Lung (tissue), 12 donors: Measurements from ENCODE around the gene DCDC1. TPM values are rescaled to one million over a fixed set of nuclear protein-coding genes. Genes with fewer than 3 reads are reported as not detected.

Source experiments
- ATAC-seq: fragments of 200-7000 bp; cut with Tn5 transposase; one replicate; pipeline ENCODE4 v1.9.1; 2020; ENCODE audit warnings: moderate number of reproducible peaks; ENCODE audit not compliant: insufficient read depth, low FRiP score
- DNase-seq, 3 donors: peaks; one replicate each; pipeline ENCODE4 v3.0.0-alpha.2; 2013 to 2017
- H3K27ac ChIP-seq, 2 donors: one replicate each; pipeline ENCODE4 v1.5.1; 2013; ENCODE audit warnings: mild to moderate bottlenecking in 2 of 2, moderate library complexity in 2 of 2, control low read depth in 1 of 2, inconsistent platforms in 1 of 2, low read depth in 1 of 2, low read length in 1 of 2
- H3K27me3 ChIP-seq, 3 donors: one replicate each; pipeline ENCODE4 v1.5.1; 2013; ENCODE audit warnings: low read length in 2 of 3; ENCODE audit not compliant: control insufficient read depth in 3 of 3, insufficient read depth in 3 of 3
- H3K36me3 ChIP-seq, 4 donors: one replicate each; pipeline ENCODE4 v1.5.1; 2013; ENCODE audit warnings: low read length in 4 of 4, mild to moderate bottlenecking in 1 of 4, moderate library complexity in 1 of 4; ENCODE audit not compliant: control insufficient read depth in 4 of 4, insufficient read depth in 4 of 4
- H3K4me1 ChIP-seq, 5 donors: one replicate each; pipeline ENCODE4 v1.5.1; 2013; ENCODE audit warnings: low read length in 5 of 5, mild to moderate bottlenecking in 2 of 5, moderate library complexity in 1 of 5; ENCODE audit not compliant: control insufficient read depth in 5 of 5, insufficient read depth in 5 of 5
- H3K4me3 ChIP-seq: one replicate; pipeline ENCODE4 v1.5.1; 2013; ENCODE audit warnings: mild to moderate bottlenecking, control low read depth, moderate library complexity
- H3K9ac ChIP-seq, 2 donors: one replicate each; pipeline ENCODE4 v1.5.1; 2013; ENCODE audit warnings: low read length in 2 of 2, control low read depth in 1 of 2; ENCODE audit not compliant: insufficient read depth in 1 of 2
- H3K9me3 ChIP-seq, 4 donors: one replicate each; pipeline ENCODE4 v1.5.1; 2013; ENCODE audit warnings: low read length in 3 of 4, mild to moderate bottlenecking in 1 of 4, moderate library complexity in 1 of 4; ENCODE audit not compliant: control insufficient read depth in 4 of 4, insufficient read depth in 3 of 4
- WGBS, 2 donors: extraction: QIAGEN DNeasy Blood & Tissue Kit; methylation state at CpG; one replicate each; pipeline ENCODE4 v1.1.7; 2013; 5-methylcytosine and 5-hydroxymethylcytosine counted together
- polyA plus RNA-seq, 2 donors: library from polyadenylated mRNA; stranded (reverse); fragments of 200-250 nt; gene quantifications; one replicate each; pipeline ENCODE4 v1.2.1, GENCODE V29; 2013
- total RNA-seq, 2 donors: library from RNA; depleted of rRNA in 1 of 2; stranded (reverse); fragments of >200 nt in 1 of 2; gene quantifications; one replicate each; pipeline ENCODE4 v1.2.1, GENCODE V29; 2014 to 2021
- TF ChIP-seq, protein P1 (sequence below): IDR thresholded peaks from 2 replicates; pipeline ENCODE4 v1.5.1; 2012; ENCODE audit warnings: mild to moderate bottlenecking; ENCODE audit errors: control extremely low read depth, extremely low read depth
- donor health status: control.
- donor health status: control.
- donor health status: Bipolar disorder and iron deficiency.
- donor health status: healthy.
- donor health status: DM: yes; HTN: yes; CAD: no.

DCDC1 gene
- total and polyA plus RNA-seq, 4 donors: 0.47 to 20.6 (median 4.7) TPM

DNA sequence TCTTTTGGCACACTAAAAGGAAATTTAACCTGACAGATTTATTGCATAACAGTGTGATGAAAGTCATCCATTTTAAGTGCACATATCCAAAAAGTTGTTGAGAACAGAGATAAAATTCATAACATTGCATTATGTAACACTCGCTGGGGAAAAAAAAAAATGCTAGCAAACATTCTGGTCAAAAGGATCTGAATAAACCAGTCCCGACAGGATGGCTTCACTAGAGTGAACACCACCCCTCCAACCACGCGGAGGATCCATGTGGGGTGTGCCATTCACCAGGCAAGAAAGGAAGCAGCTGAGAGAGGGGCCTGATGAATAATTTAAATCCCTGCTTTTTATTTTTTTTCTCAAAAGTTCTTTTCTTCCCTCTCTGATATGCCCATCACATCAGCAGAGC lies 258.7 kb downstream of the DCDC1 start:
- WGBS, 2 donors: 29 to 54% methylated on average over 4 of the region's 4 CpGs

DNA sequence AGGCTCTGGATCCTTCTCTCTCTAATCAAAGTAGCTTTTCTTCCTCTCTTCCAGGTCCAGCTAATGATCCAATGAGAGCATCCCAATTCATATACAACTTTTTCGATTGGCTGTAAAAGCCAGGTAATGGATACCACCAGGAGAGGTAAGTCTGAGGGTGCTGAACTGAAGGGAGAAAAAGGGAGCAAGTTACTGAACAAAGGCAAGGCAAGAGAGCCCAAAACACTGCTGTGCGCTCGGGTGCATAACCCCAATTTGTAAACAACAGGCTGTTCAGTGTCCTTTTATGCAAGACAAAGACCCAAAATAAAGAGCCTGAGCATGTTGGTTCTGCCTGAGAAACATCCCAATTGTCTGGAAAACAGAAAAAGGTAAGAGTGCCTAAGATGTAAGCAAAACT lies 260.1 kb downstream of the DCDC1 start:
- H3K9ac ChIP-seq: no peak overlapping the region
- ATAC-seq: no peak
- TF ChIP-seq, protein P1, sequence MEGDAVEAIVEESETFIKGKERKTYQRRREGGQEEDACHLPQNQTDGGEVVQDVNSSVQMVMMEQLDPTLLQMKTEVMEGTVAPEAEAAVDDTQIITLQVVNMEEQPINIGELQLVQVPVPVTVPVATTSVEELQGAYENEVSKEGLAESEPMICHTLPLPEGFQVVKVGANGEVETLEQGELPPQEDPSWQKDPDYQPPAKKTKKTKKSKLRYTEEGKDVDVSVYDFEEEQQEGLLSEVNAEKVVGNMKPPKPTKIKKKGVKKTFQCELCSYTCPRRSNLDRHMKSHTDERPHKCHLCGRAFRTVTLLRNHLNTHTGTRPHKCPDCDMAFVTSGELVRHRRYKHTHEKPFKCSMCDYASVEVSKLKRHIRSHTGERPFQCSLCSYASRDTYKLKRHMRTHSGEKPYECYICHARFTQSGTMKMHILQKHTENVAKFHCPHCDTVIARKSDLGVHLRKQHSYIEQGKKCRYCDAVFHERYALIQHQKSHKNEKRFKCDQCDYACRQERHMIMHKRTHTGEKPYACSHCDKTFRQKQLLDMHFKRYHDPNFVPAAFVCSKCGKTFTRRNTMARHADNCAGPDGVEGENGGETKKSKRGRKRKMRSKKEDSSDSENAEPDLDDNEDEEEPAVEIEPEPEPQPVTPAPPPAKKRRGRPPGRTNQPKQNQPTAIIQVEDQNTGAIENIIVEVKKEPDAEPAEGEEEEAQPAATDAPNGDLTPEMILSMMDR: no peak
- no peaks in the 10 kb centered on the region for H3K9me3 ChIP-seq
- peaks cover 0 to 7% (median 0%) of the 10 kb centered on the region in 5 donors for H3K4me1 ChIP-seq
- no peaks in the 10 kb centered on the region for H3K27me3 ChIP-seq
- DNase-seq: no peak
- 90 to 97% methylated on average over 3 of the region's 3 CpGs for WGBS, 2 donors
- H3K27ac ChIP-seq: no peak overlapping the region
- H3K4me3 ChIP-seq: no peak overlapping the region
- no peaks in the 10 kb centered on the region for H3K36me3 ChIP-seq

More for the DNA sequence above, 258.7 kb downstream of the DCDC1 start:
- H3K4me3 ChIP-seq: no peak overlapping the region
- peaks cover 0 to 7% (median 0%) of the 10 kb centered on the region in 5 donors for H3K4me1 ChIP-seq
- ATAC-seq: no peak
- H3K36me3 ChIP-seq: no peaks in the 10 kb centered on the region
- DNase-seq: peak in 1 of 3 donors; percentile 13
- TF ChIP-seq, protein P1: no peak
- no peak overlapping the region for H3K27ac ChIP-seq
- no peaks in the 10 kb centered on the region for H3K27me3 ChIP-seq
- H3K9me3 ChIP-seq: no peaks in the 10 kb centered on the region
- H3K9ac ChIP-seq: no peak overlapping the region

DNA sequence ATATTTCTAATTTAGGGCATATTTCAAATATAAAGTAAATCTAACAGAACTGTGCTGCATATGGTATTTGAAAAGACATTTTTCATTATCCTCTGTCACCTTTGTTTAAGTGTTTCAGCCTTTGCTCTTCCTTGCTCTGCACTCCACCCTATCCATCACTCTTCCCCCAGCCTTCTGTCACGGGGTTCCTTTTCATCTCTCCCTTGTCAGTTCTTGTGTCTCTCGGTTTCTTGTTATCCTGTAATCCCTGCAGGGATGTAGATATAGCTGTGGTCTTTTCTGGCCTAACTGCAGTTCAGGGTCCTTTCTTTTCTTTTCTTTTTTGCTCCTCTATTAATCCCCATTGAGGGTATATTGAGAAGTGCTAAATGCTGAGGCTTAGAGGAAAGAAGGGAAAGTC lies 261.9 kb downstream of the DCDC1 start:
- DNase-seq (no peak), ATAC-seq (no peak)
- H3K4me3 ChIP-seq: no peak overlapping the region
- no peak overlapping the region for H3K9ac ChIP-seq
- no peak overlapping the region for H3K27ac ChIP-seq
- H3K4me1 ChIP-seq: peaks cover 0 to 7% (median 0%) of the 10 kb centered on the region in 5 donors
- no peaks in the 10 kb centered on the region for H3K36me3 ChIP-seq
- TF ChIP-seq, protein P1: no peak
- 65 to 73% methylated on average over 2 of the region's 2 CpGs for WGBS, 2 donors
- H3K27me3 ChIP-seq: no peaks in the 10 kb centered on the region
- H3K9me3 ChIP-seq: no peaks in the 10 kb centered on the region

DNA sequence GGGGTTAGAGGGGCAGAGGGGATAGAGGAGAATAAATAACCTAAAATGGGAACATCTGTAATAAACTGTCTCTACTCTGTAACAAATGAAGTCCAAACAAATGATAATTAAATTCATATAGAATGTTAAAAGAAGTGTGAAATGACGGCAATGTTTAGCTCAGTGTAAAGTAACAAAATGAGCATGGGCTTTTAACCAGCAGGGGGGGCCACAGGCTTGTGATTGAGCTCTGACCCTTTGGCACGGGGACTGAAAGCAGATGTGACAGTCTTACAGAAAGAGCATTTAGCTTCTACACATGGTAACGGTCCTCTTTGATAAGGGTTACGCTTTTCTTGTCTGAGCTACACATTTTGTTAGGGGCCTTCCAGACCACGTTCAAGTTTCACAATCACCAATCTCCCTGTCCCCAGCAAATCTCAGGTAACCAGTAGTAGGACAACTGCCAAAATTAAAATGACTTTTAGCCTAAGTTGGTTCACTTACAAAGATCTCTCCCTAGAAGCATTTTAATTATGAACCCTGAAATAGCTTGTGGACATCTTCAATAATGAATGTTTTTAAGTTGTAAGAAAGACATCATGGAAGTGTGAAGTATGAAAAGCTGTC lies 262.5 kb downstream of the DCDC1 start:
- H3K27me3 ChIP-seq: no peaks in the 10 kb centered on the region
- H3K27ac ChIP-seq: no peak overlapping the region
- ATAC-seq (no peak), DNase-seq (peak; percentile 75 to 85 (median 83))
- TF ChIP-seq, protein P1: peak; percentile 29
- WGBS, 2 donors: 15 to 29% methylated on average over 5 of the region's 5 CpGs
- peaks cover 0 to 7% (median 0%) of the 10 kb centered on the region in 5 donors for H3K4me1 ChIP-seq
- H3K9me3 ChIP-seq: no peaks in the 10 kb centered on the region
- H3K36me3 ChIP-seq: no peaks in the 10 kb centered on the region
- no peak overlapping the region for H3K9ac ChIP-seq
- no peak overlapping the region for H3K4me3 ChIP-seq
